Erythroblast (primary cell): ENCODE data around the gene CTSL.

Experiments used
- GATA1 ChIP-seq: IDR thresholded peaks from 2 replicates; pipeline ENCODE4 v1.6.1; 2011; ENCODE audit warnings: low read depth, mild to moderate bottlenecking, control low read depth, low read length, moderate library complexity
- POLR2A ChIP-seq: IDR thresholded peaks from 2 replicates; pipeline ENCODE4 v1.6.1; 2011; ENCODE audit warnings: mild to moderate bottlenecking, low read length

- TF ChIP-seq POLR2A (no peak), GATA1 (no peak)
These were observed 5.4 kb downstream of the CTSL start for GRCh38 chr9:87731321-87731720.
